ENCODE measurements around the gene FXYD5.

DNA sequence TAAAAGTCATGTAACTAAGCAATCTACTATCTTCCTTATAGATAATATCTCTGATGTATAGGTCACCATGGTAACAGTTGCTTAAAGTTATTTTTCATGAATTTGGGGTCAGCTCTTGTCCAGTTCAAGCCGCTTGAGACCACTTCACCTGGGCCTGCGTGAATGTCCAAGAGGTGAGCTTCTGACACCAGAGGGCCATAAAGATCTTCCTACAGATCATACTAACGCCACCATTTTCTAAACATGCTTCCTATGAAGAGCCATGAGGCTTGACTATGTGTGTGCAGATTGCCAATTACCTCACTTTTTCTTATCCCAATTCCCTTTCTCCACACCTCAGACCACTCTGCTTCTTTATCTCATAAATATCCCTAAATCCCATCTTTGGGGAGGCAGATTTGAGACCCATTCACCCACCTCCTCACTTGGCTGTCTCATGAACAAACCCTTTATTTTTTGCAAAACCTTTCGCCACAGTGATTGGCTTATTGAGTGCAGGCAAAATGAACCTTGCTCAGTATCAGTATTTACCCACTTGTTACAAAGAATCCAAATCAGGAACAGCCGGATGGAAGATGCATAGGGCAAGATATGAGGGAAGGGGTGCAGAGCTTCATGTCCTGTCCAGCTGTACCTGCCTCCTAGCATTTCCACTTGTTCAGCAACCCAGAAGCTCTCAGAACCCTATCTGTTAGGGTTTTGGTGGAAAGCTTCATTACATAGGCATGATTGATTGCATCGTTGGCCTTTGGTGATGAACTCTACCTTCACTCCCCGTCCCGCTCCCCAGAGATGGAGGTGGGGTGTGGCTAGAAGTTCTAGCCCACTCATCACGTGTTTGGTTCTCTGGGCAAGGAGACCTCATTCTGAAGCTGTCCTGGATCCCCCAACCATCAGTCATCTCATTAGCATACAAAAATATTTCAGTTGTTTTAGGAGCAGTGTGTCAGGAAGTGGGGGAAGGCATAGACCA, 39.8 kb downstream of the FXYD5 start:
- TF ChIP-seq, protein P1, sequence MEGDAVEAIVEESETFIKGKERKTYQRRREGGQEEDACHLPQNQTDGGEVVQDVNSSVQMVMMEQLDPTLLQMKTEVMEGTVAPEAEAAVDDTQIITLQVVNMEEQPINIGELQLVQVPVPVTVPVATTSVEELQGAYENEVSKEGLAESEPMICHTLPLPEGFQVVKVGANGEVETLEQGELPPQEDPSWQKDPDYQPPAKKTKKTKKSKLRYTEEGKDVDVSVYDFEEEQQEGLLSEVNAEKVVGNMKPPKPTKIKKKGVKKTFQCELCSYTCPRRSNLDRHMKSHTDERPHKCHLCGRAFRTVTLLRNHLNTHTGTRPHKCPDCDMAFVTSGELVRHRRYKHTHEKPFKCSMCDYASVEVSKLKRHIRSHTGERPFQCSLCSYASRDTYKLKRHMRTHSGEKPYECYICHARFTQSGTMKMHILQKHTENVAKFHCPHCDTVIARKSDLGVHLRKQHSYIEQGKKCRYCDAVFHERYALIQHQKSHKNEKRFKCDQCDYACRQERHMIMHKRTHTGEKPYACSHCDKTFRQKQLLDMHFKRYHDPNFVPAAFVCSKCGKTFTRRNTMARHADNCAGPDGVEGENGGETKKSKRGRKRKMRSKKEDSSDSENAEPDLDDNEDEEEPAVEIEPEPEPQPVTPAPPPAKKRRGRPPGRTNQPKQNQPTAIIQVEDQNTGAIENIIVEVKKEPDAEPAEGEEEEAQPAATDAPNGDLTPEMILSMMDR (IDR thresholded peaks at IDR 0.05): no peak
- TF ChIP-seq MAFK (IDR thresholded peaks at IDR 0.05; ENCODE audit: partially characterized antibody) (no peak), CEBPB (IDR thresholded peaks at IDR 0.05) (no peak), POLR2A (IDR thresholded peaks at IDR 0.05; ENCODE audit: low read length) (no peak), TP53 (CRISPR knock-in tag; IDR thresholded peaks at IDR 0.05) (no peak), ZSCAN20 (CRISPR knock-in tag; IDR thresholded peaks at IDR 0.05) (no peak), EP300 (IDR thresholded peaks at IDR 0.05) (no peak), RCOR1 (IDR thresholded peaks at IDR 0.05; ENCODE audit: low read depth, low read length) (no peak), CBX2 (IDR thresholded peaks at IDR 0.05; ENCODE audit: borderline replicate concordance, low read depth) (no peak), CHD2 (IDR thresholded peaks at IDR 0.05; ENCODE audit: low read length, partially characterized antibody) (no peak)
- TF ChIP-seq, protein P2, sequence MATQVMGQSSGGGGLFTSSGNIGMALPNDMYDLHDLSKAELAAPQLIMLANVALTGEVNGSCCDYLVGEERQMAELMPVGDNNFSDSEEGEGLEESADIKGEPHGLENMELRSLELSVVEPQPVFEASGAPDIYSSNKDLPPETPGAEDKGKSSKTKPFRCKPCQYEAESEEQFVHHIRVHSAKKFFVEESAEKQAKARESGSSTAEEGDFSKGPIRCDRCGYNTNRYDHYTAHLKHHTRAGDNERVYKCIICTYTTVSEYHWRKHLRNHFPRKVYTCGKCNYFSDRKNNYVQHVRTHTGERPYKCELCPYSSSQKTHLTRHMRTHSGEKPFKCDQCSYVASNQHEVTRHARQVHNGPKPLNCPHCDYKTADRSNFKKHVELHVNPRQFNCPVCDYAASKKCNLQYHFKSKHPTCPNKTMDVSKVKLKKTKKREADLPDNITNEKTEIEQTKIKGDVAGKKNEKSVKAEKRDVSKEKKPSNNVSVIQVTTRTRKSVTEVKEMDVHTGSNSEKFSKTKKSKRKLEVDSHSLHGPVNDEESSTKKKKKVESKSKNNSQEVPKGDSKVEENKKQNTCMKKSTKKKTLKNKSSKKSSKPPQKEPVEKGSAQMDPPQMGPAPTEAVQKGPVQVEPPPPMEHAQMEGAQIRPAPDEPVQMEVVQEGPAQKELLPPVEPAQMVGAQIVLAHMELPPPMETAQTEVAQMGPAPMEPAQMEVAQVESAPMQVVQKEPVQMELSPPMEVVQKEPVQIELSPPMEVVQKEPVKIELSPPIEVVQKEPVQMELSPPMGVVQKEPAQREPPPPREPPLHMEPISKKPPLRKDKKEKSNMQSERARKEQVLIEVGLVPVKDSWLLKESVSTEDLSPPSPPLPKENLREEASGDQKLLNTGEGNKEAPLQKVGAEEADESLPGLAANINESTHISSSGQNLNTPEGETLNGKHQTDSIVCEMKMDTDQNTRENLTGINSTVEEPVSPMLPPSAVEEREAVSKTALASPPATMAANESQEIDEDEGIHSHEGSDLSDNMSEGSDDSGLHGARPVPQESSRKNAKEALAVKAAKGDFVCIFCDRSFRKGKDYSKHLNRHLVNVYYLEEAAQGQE (IDR thresholded peaks at IDR 0.05): no peak
